Activated naive CD4-positive, alpha-beta T cell treated with anti-CD3 and anti-CD28 coated beads, Interleukin-2, amount 10 ng/mL, durations not matched to agents 7 days and 5 days (primary cell): Measurements from ENCODE around the gene YIPF1.
"Not testable (repeated sequence)": the region's sequence is repeated elsewhere in the genome, so short reads cannot be mapped to it uniquely, and the experiment has no call there.

Source experiments
- CTCF ChIA-PET: fragments of 350-600 bp; sonication (Branson Sonifier 250); formaldehyde crosslinking; loops from one replicate; lab custom pipeline; 2021; ENCODE audit warnings: antibody characterized with exemption; lab: Charles Lee
- DNase-seq: peaks from one replicate; pipeline ENCODE4 v3.0.0-alpha.2; 2020
- H3K27ac Mint-ChIP-seq: one replicate; pipeline ENCODE4 v1.8.0; 2021; ENCODE audit warnings: mild to moderate bottlenecking, moderate library complexity, mixed read lengths
- H3K27me3 Mint-ChIP-seq: one replicate; pipeline ENCODE4 v1.8.0; 2021; ENCODE audit warnings: mild to moderate bottlenecking, mixed read lengths
- H3K36me3 Mint-ChIP-seq: one replicate; pipeline ENCODE4 v1.8.0; 2021; ENCODE audit warnings: mixed read lengths
- H3K4me1 Mint-ChIP-seq: one replicate; pipeline ENCODE4 v1.8.0; 2021; ENCODE audit warnings: mixed read lengths
- H3K4me3 Mint-ChIP-seq: one replicate; pipeline ENCODE4 v1.8.0; 2021; ENCODE audit warnings: mild to moderate bottlenecking, moderate library complexity, mixed read lengths
- H3K9me3 Mint-ChIP-seq: one replicate; pipeline ENCODE4 v1.8.0; 2021; ENCODE audit warnings: mixed read lengths

Gene YIPF1

GRCh38 chr1:53816584-53816983 lies 73.0 kb downstream of the YIPF1 start:
- H3K27me3 Mint-ChIP-seq, CTCF ChIA-PET, H3K27ac Mint-ChIP-seq, H3K4me3 Mint-ChIP-seq, H3K9me3 Mint-ChIP-seq, DNase-seq: not testable (repeated sequence)
- H3K4me1 Mint-ChIP-seq = peaks cover 13% of the 10 kb centered on the region
- H3K36me3 Mint-ChIP-seq = peaks cover 73% of the 10 kb centered on the region

GRCh38 chr1:53815484-53815883 lies 74.1 kb downstream of the YIPF1 start:
- DNase-seq, H3K27me3 Mint-ChIP-seq, CTCF ChIA-PET, H3K4me3 Mint-ChIP-seq, H3K9me3 Mint-ChIP-seq: not testable (repeated sequence)
- peaks cover 80% of the 10 kb centered on the region for H3K36me3 Mint-ChIP-seq
- H3K4me1 Mint-ChIP-seq = peaks cover 13% of the 10 kb centered on the region
- H3K27ac Mint-ChIP-seq = peak overlapping the region; percentile 28

GRCh38 chr1:53811414-53811851 lies 78.2 kb downstream of the YIPF1 start:
- CTCF ChIA-PET = interaction anchor here (0.7 to 1.3 kb wide), 4 partner anchors 26 to 112 kb away, joined by 3 to 4 read pairs (median 3); no protein-coding TSS in a partner anchor
- Mint-ChIP-seq H3K36me3 (peaks cover 59% of the 10 kb centered on the region), H3K9me3 (no peaks in the 10 kb centered on the region), H3K27me3 (no peaks in the 10 kb centered on the region), H3K27ac (peak overlapping the region; percentile 34), H3K4me1 (peaks cover 13% of the 10 kb centered on the region), H3K4me3 (no peak overlapping the region)
- peak; percentile 33 for DNase-seq

DNA sequence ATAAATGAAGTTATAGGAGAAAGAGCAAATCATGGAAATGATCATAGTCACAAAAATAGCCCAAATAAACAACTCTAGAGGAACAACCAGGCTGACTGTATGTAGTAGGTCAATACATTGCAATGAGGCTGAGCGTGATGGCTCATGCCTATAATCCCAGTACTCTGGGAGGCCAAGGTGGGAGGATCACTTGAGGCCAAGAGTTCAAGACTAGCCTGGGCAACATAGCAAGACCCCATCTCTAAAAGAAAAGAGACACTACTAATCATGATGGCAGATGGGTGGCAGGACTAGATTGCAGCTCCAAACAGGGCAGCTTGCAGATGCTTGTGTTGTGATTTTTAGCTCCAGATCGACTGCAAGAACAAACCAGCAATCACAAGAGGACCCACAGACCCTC lies 79.1 kb downstream of the YIPF1 start:
- peaks cover 12% of the 10 kb centered on the region for H3K4me1 Mint-ChIP-seq
- H3K4me3 Mint-ChIP-seq = no peak overlapping the region
- DNase-seq = no peak
- no peaks in the 10 kb centered on the region for H3K9me3 Mint-ChIP-seq
- CTCF ChIA-PET = interaction anchor here (1.2 to 1.3 kb wide), 2 partner anchors 12 to 27 kb away, joined by 3 to 4 read pairs; no protein-coding TSS in a partner anchor
- H3K27ac Mint-ChIP-seq = peak overlapping the region; percentile 16
- H3K27me3 Mint-ChIP-seq = no peaks in the 10 kb centered on the region
- H3K36me3 Mint-ChIP-seq = peaks cover 52% of the 10 kb centered on the region

DNA sequence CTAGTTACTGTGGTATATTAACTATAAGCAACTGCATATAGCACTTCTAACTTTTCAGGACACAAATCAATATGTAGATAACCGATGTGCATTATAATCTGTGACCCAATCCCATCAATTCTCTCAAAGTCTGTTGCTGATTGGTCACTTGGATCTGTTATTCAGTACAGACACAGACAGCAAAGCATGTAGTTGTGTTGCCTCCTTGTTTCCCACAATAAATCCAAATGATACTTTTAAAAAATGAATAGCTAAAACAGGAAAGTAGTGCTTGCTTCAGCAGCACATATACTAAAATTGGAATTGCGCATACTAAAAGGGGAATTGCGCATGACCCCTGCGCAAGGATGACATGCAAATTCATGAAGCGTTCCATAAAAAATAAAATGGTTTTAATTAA lies 79.6 kb downstream of the YIPF1 start:
- Mint-ChIP-seq H3K9me3 (no peaks in the 10 kb centered on the region), H3K36me3 (peaks cover 48% of the 10 kb centered on the region), H3K27me3 (no peaks in the 10 kb centered on the region), H3K4me3 (no peak overlapping the region), H3K27ac (no peak overlapping the region), H3K4me1 (peaks cover 9% of the 10 kb centered on the region)
- no peak for DNase-seq
- CTCF ChIA-PET = interaction anchor here (0.8 to 1.2 kb wide), 2 partner anchors 11 to 12 kb away, joined by 3 read pairs; no protein-coding TSS in a partner anchor

DNA sequence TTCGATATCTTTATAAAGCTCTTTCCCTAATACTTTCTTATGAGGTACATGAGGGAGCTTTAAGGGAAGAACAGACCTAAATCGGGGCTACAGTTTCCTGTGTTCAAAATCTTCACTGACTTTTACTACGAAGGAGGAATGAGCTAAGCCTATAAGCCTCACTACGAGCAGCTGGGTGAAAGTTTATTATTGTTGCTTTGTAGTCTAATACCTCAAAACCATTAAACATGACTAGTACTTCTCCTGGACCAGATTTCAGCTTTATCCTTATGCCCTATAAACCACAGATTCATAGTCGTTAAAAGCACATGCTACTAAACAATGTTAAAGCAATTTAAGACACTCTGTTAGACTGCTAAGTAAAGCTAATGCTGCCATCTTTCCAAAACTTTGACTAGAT lies 81.7 kb downstream of the YIPF1 start:
- Mint-ChIP-seq H3K27ac (no peak overlapping the region), H3K27me3 (no peaks in the 10 kb centered on the region), H3K4me1 (no peaks in the 10 kb centered on the region), H3K4me3 (no peak overlapping the region), H3K9me3 (no peaks in the 10 kb centered on the region), H3K36me3 (peaks cover 40% of the 10 kb centered on the region)
- no peak for DNase-seq
- CTCF ChIA-PET = no interaction called here

DNA sequence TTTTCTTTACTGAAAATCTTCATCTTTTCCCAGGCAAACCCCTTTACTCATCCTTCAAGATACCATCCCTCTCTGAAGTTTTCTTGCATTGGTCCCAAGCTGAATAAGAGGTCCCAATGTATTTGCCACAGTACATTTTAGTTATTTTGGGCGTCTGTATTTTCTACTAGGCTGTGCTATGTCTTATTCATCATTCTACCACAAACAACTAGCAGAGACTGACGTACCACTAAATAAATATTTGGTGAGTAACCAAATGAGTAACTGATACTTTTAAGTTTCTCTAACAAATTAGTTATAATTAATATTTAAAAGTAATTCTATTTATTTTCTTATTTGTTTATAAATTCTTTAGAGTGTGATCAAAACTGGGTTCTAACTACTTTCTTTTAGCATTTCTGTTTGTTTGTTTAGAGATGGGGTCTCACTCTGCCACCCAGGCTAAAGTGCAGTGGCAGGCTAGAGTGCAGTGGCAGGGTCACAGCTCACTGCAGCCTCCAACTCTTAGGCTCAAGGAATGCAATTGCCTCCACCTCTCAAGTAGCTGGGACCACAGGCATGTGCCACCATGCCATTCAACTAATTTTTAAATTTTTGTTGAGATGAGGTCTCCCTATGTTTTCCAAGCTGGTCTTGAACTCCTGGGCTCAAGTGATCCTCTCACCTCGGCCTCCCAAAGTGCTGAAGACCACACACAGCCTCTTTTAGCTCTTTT lies 84.6 kb downstream of the YIPF1 start:
- Mint-ChIP-seq H3K36me3 (peaks cover 28% of the 10 kb centered on the region), H3K4me1 (no peaks in the 10 kb centered on the region), H3K27me3 (no peaks in the 10 kb centered on the region), H3K4me3 (no peak overlapping the region), H3K9me3 (no peaks in the 10 kb centered on the region), H3K27ac (no peak overlapping the region)
- CTCF ChIA-PET = no interaction called here
- DNase-seq = no peak

DNA sequence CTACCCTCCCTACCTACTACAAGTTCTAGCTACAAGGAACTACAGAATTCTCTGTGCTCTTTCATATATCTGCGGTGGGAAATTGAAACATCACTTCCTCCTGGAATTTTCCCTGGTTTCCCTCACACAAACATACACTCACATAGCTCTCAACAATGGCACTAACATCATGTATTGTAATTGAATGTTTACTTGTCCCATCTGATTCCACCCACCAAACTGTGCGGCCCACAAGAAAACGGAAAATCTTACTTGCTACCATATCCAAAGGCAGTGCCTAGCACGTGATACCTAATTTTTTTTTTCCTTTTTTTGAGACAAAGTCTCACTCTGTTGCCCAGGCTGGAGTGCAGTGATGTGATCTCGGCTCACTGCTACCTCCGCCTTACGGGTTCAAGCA lies 85.4 kb downstream of the YIPF1 start:
- Mint-ChIP-seq H3K4me1 (no peaks in the 10 kb centered on the region), H3K27ac (peak overlapping the region; percentile 58), H3K36me3 (peaks cover 31% of the 10 kb centered on the region), H3K9me3 (no peaks in the 10 kb centered on the region), H3K27me3 (no peaks in the 10 kb centered on the region), H3K4me3 (no peak overlapping the region)
- CTCF ChIA-PET = no interaction called here
- no peak for DNase-seq
